K562 (cell line): ENCODE measurements around the gene ECM1. TPM values are rescaled to one million over a fixed set of nuclear protein-coding genes. Genes with fewer than 3 reads are reported as not detected.
A peak's percentile ranks its signal among the peaks of the same experiment; 100 is the strongest.

Experiments
- CTCFL ChIP-seq: IDR thresholded peaks from 2 replicates; pipeline ENCODE4 v1.6.1; 2011; ENCODE audit warnings: borderline replicate concordance, low read depth, mild to moderate bottlenecking, moderate library complexity, low read length; ENCODE audit not compliant: insufficient read depth, poor library complexity, severe bottlenecking
- DIDO1 ChIP-seq: fragments of 450-650 bp; IDR thresholded peaks from 2 replicates; pipeline ENCODE4 v1.6.1; 2016; ENCODE audit warnings: low read depth, missing biosample characterization, missing genetic modification characterization
- ETS2 ChIP-seq: IDR thresholded peaks from 2 replicates; pipeline ENCODE4 v1.6.1; 2016; ENCODE audit warnings: borderline replicate concordance, missing genetic modification characterization, mild to moderate bottlenecking, moderate library complexity, missing compliant biosample characterization; ENCODE audit not compliant: poor library complexity, severe bottlenecking
- ETV6 ChIP-seq, 3 experiments: fragments of 150-350 bp in 1 of 3; sonication (generic) in 1 of 3; formaldehyde crosslinking in 1 of 3; IDR thresholded peaks; 2 replicates each; pipeline versions ENCODE4 v1.6.1 to v1.8.0; 2014 to 2022; ENCODE audit warnings: borderline replicate concordance in 2 of 3, low read depth in 2 of 3, antibody characterized with exemption in 1 of 3, low read length in 1 of 3, mild to moderate bottlenecking in 1 of 3, missing genetic modification reagents in 1 of 3
- PCBP1 ChIP-seq: fragments of 200-400 bp; formaldehyde crosslinking; IDR thresholded peaks from 2 replicates; pipeline ENCODE4 v1.6.1; 2018; ENCODE audit warnings: mild to moderate bottlenecking, low read depth, low read length; ENCODE audit not compliant: poor library complexity, severe bottlenecking
- TEAD4 ChIP-seq, 2 experiments: sonication (generic) in 1 of 2; formaldehyde crosslinking in 1 of 2; IDR thresholded peaks; 2 replicates each; pipeline versions ENCODE4 v1.6.1 to v1.8.0; 2012 to 2022; ENCODE audit warnings: borderline replicate concordance in 1 of 2, inconsistent platforms in 1 of 2, low read length in 1 of 2, mild to moderate bottlenecking in 1 of 2, missing genetic modification reagents in 1 of 2
- ZBTB40 ChIP-seq, 2 experiments: fragments of 450-650 bp in 1 of 2; sonication (generic) in 1 of 2; formaldehyde crosslinking in 1 of 2; IDR thresholded peaks; 2 replicates each; pipeline versions ENCODE4 v1.7.1 to v1.9.0; 2016 to 2022; ENCODE audit warnings: inconsistent platforms in 1 of 2, mild to moderate bottlenecking in 1 of 2, missing genetic modification reagents in 1 of 2
- ZNF224 ChIP-seq: sonication (generic); formaldehyde crosslinking; IDR thresholded peaks from 2 replicates; pipeline ENCODE4 v1.8.0; 2022; ENCODE audit warnings: mild to moderate bottlenecking, missing genetic modification reagents
- ZNF347 ChIP-seq: fragments of 450-650 bp; formaldehyde crosslinking; IDR thresholded peaks from 2 replicates; pipeline ENCODE4 v1.4.0; 2020; ENCODE audit warnings: low read depth, mild to moderate bottlenecking, moderate library complexity
- ZNF639 ChIP-seq, 2 experiments: fragments of 200-800 bp in 1 of 2; sonication (Bioruptor generic) in 1 of 2; sonication (generic) in 1 of 2; formaldehyde crosslinking in 1 of 2; IDR thresholded peaks in 1 of 2; conservative IDR thresholded peaks in 1 of 2; 2 replicates each; pipeline versions ENCODE4 v1.5.0 to v1.6.1; 2016 to 2020; ENCODE audit warnings: missing compliant biosample characterization in 1 of 2, missing genetic modification characterization in 1 of 2, missing genetic modification reagents in 1 of 2
- polyA plus RNA-seq, 8 experiments: library from polyadenylated mRNA; depleted of rRNA in 4 of 8; stranded (reverse) in 5 of 8; unstranded in 3 of 8; fragments of >200 nt; fragmentation: Nextera tagmentation in 2 of 8; fragmentation: Illumina TruSeq in 1 of 8; extraction: Ambion mirVana in 2 of 8; extraction: Trizol in 1 of 8; gene quantifications; 2 replicates each; pipeline versions ENCODE4 v1.2.1 to v1.2.3, GENCODE V29; 2011 to 2014; ENCODE audit warnings: inconsistent platforms in 1 of 8, missing spikeins in 1 of 8
- total RNA-seq, 7 experiments: library from RNA; depleted of rRNA in 6 of 7; stranded (reverse); fragments of >200 nt in 6 of 7; fragmentation: Illumina TruSeq in 2 of 7; extraction: Trizol in 2 of 7; gene quantifications; 2 replicates each; pipeline versions ENCODE4 v1.2.1 to v1.2.3, GENCODE V29; 2011 to 2021; ENCODE audit warnings: low replicate concordance in 1 of 7

Gene ECM1
- total and polyA plus RNA-seq, 9 of the 15 experiments (the other 6 are each of a cell fraction or from before 2014, with no cell fraction given): 6.6 to 52.2 (median 12.8) TPM

GRCh38 chr1:150486966-150487762, 20.7 kb upstream of the ECM1 start, which contains the start of gene TARS2 (continued):
- TF ChIP-seq TEAD4 (IDR thresholded peaks at IDR 0.05; ENCODE audit: low read length) (peak; percentile 51; the same call in 1 of the 2 replicates), TEAD4 (CRISPR knock-in tag; IDR thresholded peaks at IDR 0.05; ENCODE audit: borderline replicate concordance) (no peak), CTCFL (no peak), ETV6 (IDR thresholded peaks at IDR 0.05; ENCODE audit: borderline replicate concordance in 1 of 2, low read depth in 2 of 2, low read length in 1 of 2) (0 out of 4 replicates have a peak, but pooled peaks of 1 of the 2 experiments have one; percentile 32), ETV6 (CRISPR knock-in tag; IDR thresholded peaks at IDR 0.05; ENCODE audit: borderline replicate concordance) (no peak), ZBTB40 (IDR thresholded peaks at IDR 0.05) (peak; percentile 99), ZBTB40 (CRISPR knock-in tag; IDR thresholded peaks at IDR 0.05) (no peak), PCBP1 (no peak), ZNF639 (CRISPR knock-in tag; conservative IDR thresholded peaks at IDR 0.05 in 1 of 2, IDR thresholded peaks at IDR 0.05 in 1 of 2) (peak in 1 of 2 experiments; percentile 76; a peak in 1 of 4 replicates), DIDO1 (tag) (peak; percentile 98), ZNF224 (no peak), ZNF347 (CRISPR knock-in tag) (no peak), ETS2 (tag) (no peak)
